Gastroesophageal sphincter (tissue), 4 donors: ENCODE results near the gene PTPRK. TPM values are rescaled to one million over a fixed set of nuclear protein-coding genes. Genes with fewer than 3 reads are reported as not detected.

ENCODE experiments used
- ATAC-seq: fragments of 150-250 bp; one replicate; pipeline ENCODE4 v1.9.1; 2016; ENCODE audit warnings: mild to moderate bottlenecking, moderate library complexity
- H3K27ac ChIP-seq, 4 donors: fragments of 200-600 bp; sonication (generic) in 3 of 4; 1 replicate in 3 of 4; 2 replicates in 1 of 4; pipeline ENCODE4 v1.5.1; 2016 to 2019
- H3K27me3 ChIP-seq: fragments of 200-600 bp; sonication (generic); one replicate; pipeline ENCODE4 v1.5.1; 2019
- H3K36me3 ChIP-seq, 2 donors: fragments of 200-600 bp; sonication (generic); one replicate each; pipeline ENCODE4 v1.5.1; 2019; ENCODE audit warnings: control low read depth in 1 of 2
- H3K4me1 ChIP-seq, 3 donors: fragments of 200-600 bp; sonication (generic); 1 replicate in 2 of 3; 2 replicates in 1 of 3; pipeline ENCODE4 v1.5.1; 2016 to 2019; ENCODE audit warnings: control low read depth in 2 of 3
- H3K4me3 ChIP-seq, 2 donors: fragments of 200-600 bp; sonication (generic); one replicate each; pipeline ENCODE4 v1.5.1; 2019; ENCODE audit warnings: mild to moderate bottlenecking in 1 of 2, moderate library complexity in 1 of 2
- H3K9me3 ChIP-seq, 3 donors: fragments of 200-600 bp; sonication (generic); one replicate each; pipeline ENCODE4 v1.5.1; 2017 to 2019; ENCODE audit warnings: control low read depth in 2 of 3
- EP300 ChIP-seq: sonication (generic); formaldehyde crosslinking; IDR thresholded peaks from one replicate; pipeline ENCODE4 v1.6.1; 2017; ENCODE audit warnings: antibody characterized with exemption, mild to moderate bottlenecking
- POLR2A ChIP-seq, 2 donors: fragments of 450-650 bp; IDR thresholded peaks; one replicate each; pipeline ENCODE4 v1.6.1; 2017; ENCODE audit warnings: antibody characterized with exemption in 2 of 2, mild to moderate bottlenecking in 2 of 2, moderate library complexity in 1 of 2
- POLR2AphosphoS5 ChIP-seq: sonication (generic); formaldehyde crosslinking; IDR thresholded peaks from one replicate; pipeline ENCODE4 v1.6.1; 2017; ENCODE audit warnings: antibody characterized with exemption
- WGBS, 2 donors: methylation state at CpG; one replicate each; pipeline ENCODE4 v1.1.5; 2018; ENCODE audit warnings: low coverage in 1 of 2; 5-methylcytosine and 5-hydroxymethylcytosine counted together
- total RNA-seq, 4 donors: library from RNA; depleted of rRNA; stranded (reverse); fragments of >200 nt; gene quantifications; one replicate each; pipeline ENCODE4 v1.1.0, GENCODE V29; 2016
- TF ChIP-seq, protein P1 (sequence below), 4 experiments: fragments of 200-600 bp in 2 of 4; fragments of 450-650 bp in 2 of 4; sonication (generic) in 1 of 4; IDR thresholded peaks; one replicate each; pipeline ENCODE4 v1.5.1; 2017 to 2019; ENCODE audit warnings: antibody characterized with exemption in 4 of 4, mild to moderate bottlenecking in 2 of 4, moderate library complexity in 2 of 4

The PTPRK gene
- total RNA-seq, 4 donors from 2014 or later: 42.0 to 47.6 (median 45.8) TPM

DNA sequence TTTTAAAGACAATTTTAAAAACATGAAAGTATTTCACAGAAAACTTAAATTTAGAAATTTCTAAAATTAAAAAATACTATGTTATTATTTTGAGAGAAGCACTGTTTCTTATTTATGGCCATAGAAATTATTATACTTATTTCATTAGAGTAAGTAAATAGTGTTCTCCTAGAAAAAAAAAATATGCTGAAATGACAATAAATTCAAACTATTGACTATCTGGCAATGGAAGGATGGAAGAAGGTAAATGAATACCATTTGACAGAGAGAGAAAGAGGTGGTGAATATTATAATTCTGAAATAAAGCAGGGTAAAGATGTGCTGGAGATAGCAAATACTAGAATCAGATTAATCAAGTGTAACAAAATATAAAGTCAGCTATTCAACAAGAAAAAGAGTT lies 294.8 kb downstream of the PTPRK start:
- Histone ChIP-seq H3K4me3 (no peak overlapping the region), H3K27me3 (no peaks in the 10 kb centered on the region), H3K4me1 (no peaks in the 10 kb centered on the region), H3K36me3 (no peaks in the 10 kb centered on the region), H3K9me3 (no peaks in the 10 kb centered on the region), H3K27ac (no peak overlapping the region)
- TF ChIP-seq POLR2AphosphoS5 (no peak), EP300 (no peak), POLR2A (IDR thresholded peaks at IDR 0.05) (no peak)
- TF ChIP-seq, protein P1, sequence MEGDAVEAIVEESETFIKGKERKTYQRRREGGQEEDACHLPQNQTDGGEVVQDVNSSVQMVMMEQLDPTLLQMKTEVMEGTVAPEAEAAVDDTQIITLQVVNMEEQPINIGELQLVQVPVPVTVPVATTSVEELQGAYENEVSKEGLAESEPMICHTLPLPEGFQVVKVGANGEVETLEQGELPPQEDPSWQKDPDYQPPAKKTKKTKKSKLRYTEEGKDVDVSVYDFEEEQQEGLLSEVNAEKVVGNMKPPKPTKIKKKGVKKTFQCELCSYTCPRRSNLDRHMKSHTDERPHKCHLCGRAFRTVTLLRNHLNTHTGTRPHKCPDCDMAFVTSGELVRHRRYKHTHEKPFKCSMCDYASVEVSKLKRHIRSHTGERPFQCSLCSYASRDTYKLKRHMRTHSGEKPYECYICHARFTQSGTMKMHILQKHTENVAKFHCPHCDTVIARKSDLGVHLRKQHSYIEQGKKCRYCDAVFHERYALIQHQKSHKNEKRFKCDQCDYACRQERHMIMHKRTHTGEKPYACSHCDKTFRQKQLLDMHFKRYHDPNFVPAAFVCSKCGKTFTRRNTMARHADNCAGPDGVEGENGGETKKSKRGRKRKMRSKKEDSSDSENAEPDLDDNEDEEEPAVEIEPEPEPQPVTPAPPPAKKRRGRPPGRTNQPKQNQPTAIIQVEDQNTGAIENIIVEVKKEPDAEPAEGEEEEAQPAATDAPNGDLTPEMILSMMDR (IDR thresholded peaks at IDR 0.05): no peak
- ATAC-seq: no peak

DNA sequence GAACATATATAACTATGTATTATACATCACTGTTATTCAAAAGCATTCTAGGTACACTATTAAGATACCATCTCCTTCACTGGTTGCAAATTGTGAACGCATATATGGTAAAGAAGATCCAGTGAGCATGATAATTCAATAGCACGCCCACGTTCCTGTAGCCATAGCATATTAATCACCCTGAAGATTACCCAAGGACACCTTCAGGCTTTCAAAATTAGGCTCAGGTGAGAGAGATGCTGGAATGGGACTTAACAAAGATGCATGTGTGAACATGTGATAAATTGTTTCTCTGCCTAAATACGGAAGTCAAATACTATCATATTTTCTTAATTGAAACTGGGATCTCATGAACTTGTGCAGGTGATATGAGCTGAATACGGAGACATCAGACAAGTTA lies 303.5 kb downstream of the PTPRK start:
- no peak for TF ChIP-seq EP300
- Histone ChIP-seq H3K27ac (no peak overlapping the region), H3K36me3 (peaks cover 0 to 22% of the 10 kb centered on the region in 2 donors), H3K4me1 (no peaks in the 10 kb centered on the region), H3K9me3 (no peaks in the 10 kb centered on the region), H3K4me3 (no peak overlapping the region), H3K27me3 (no peaks in the 10 kb centered on the region)
- 96 to 100% methylated on average over 5 of the region's 5 CpGs for WGBS, 2 donors
- ATAC-seq: no peak

DNA sequence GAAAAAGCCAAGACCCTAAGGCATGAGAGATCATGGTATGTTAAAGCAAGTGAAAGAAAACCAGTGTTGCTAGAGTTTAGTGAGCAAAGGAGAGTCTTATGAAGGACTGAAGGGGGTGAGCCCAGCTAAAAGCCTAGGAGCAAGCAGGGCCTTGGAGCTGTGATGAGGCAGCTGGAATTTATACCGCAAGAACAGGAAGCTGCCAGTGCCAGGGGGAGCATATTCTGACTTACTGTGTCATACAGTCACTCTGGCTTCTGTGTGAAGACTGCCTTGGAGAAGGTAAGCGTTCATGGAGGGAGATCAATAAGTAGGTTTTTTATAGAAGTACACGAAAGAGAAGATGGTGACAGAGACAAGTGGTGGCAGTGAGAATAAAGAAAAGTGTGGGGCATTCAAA lies 310.6 kb downstream of the PTPRK start:
- no peak for ATAC-seq
- H3K27me3 ChIP-seq: no peaks in the 10 kb centered on the region
- TF ChIP-seq POLR2AphosphoS5: no peak
- TF ChIP-seq, protein P1 (IDR thresholded peaks at IDR 0.05): no peak
- TF ChIP-seq EP300: no peak
- no peak for TF ChIP-seq POLR2A (IDR thresholded peaks at IDR 0.05)
- H3K4me3 ChIP-seq: no peak overlapping the region
- no peaks in the 10 kb centered on the region for H3K36me3 ChIP-seq
- no peak overlapping the region for H3K27ac ChIP-seq
- WGBS, 2 donors: 80 to 86% methylated on average over 1 to 3 of the region's 3 CpGs
- H3K4me1 ChIP-seq: no peaks in the 10 kb centered on the region
- H3K9me3 ChIP-seq: no peaks in the 10 kb centered on the region

DNA sequence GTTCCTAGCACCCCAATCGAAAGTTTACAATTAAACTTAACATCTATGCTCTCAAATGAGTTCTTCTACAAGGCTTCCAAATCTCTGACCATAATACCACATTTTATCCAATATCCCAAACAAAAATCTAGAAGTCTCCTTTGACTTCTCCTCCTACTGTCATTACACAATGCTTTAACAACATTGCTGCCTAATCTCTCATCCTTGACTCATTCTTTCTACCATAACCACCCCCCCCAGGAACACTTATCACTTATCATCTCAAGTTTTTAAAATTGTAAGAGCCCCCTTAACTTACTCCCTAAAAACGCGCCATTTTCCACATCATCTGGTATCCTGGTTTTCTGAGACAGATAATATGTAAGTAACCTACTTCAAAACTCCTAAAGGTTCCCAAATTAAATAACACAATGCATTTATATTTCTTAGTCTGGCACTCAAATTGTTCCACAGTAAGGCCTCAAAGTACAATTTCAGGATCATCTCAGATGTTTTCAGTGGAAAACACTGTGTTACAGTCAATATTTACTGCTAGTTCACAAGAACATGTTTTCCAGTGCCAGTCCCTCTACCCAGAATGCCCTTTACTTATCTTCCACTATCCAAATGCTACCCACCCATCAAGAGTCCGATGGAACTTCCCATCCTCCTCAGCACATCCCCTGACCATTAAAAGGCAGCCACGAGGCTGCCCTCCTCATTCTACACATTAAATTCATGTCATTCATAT lies 311.4 kb downstream of the PTPRK start:
- Histone ChIP-seq H3K27ac (no peak overlapping the region), H3K4me1 (no peaks in the 10 kb centered on the region), H3K4me3 (no peak overlapping the region), H3K9me3 (no peaks in the 10 kb centered on the region), H3K27me3 (no peaks in the 10 kb centered on the region), H3K36me3 (no peaks in the 10 kb centered on the region)
- 80 to 85% methylated on average over 4 to 5 of the region's 5 CpGs for WGBS, 2 donors
- no peak for ATAC-seq
- TF ChIP-seq EP300 (no peak), POLR2A (IDR thresholded peaks at IDR 0.05) (no peak), POLR2AphosphoS5 (no peak)
- TF ChIP-seq, protein P1 (IDR thresholded peaks at IDR 0.05): no peak

DNA sequence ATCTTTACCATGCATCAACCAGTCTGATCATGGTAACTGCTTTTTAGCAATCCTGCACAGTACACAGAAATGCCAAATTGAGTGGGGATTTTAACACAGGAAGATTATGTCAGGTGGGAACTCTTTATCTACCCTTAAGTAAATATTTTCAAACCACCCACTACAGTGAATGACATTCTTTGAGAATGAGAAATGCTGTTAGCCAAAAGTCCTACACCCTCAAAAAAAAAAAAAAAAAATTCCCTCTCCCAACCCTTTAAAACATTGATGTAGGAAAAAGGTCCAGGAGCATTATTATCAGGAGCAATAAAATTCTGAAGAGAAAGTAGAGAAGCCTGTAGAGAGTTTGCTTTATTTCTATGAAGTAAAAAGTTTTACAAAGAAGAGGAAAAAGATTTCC lies 312.3 kb downstream of the PTPRK start:
- H3K4me3 ChIP-seq: no peak overlapping the region
- no peaks in the 10 kb centered on the region for H3K9me3 ChIP-seq
- ATAC-seq: no peak
- H3K4me1 ChIP-seq: no peaks in the 10 kb centered on the region
- H3K27ac ChIP-seq: no peak overlapping the region
- TF ChIP-seq POLR2A (IDR thresholded peaks at IDR 0.05) (no peak), POLR2AphosphoS5 (no peak), EP300 (no peak)
- TF ChIP-seq, protein P1 (IDR thresholded peaks at IDR 0.05): no peak
- H3K36me3 ChIP-seq: no peaks in the 10 kb centered on the region
- H3K27me3 ChIP-seq: no peaks in the 10 kb centered on the region
